ENCODE measurements around the gene TAGLN.

TAGLN gene

GRCh38 chr11:117217141-117218084, 18.2 kb downstream of the TAGLN start:
- Mint-ChIP-seq H3K9me3 (no peaks in the 10 kb centered on the region), H3K27me3 (no peaks in the 10 kb centered on the region), H3K36me3 (ENCODE audit: insufficient read depth) (peaks cover 81% of the 10 kb centered on the region), H3K4me3 (no peak overlapping the region), H3K27ac (ENCODE audit: low read depth) (no peak overlapping the region), H3K4me1 (peaks cover 36% of the 10 kb centered on the region)
- ATAC-seq (replicated peaks; ENCODE audit: extremely low read depth, poor library complexity, severe bottlenecking), result no peak
- DNase-seq (ENCODE audit: low spot score in 2 of 2), result no peak

- H3K9me3 Mint-ChIP-seq, result no peaks in the 10 kb centered on the region
- H3K4me1 Mint-ChIP-seq, result peaks cover 37% of the 10 kb centered on the region
- DNase-seq (ENCODE audit: low spot score in 2 of 2), result no peak
- ATAC-seq (replicated peaks; ENCODE audit: extremely low read depth, poor library complexity, severe bottlenecking), result no peak
- no peak overlapping the region for H3K4me3 Mint-ChIP-seq
- peak overlapping the region; percentile 44 for H3K27ac Mint-ChIP-seq (ENCODE audit: low read depth)
- H3K36me3 Mint-ChIP-seq (ENCODE audit: insufficient read depth), result peaks cover 78% of the 10 kb centered on the region
- H3K27me3 Mint-ChIP-seq, result no peaks in the 10 kb centered on the region
Observed at GRCh38 chr11:117218133-117218915, 19.2 kb downstream of the TAGLN start.

- ATAC-seq (replicated peaks; ENCODE audit: extremely low read depth, poor library complexity, severe bottlenecking) (no peak), DNase-seq (ENCODE audit: low spot score in 2 of 2) (no peak)
- no peaks in the 10 kb centered on the region for H3K27me3 Mint-ChIP-seq
- no peak overlapping the region for H3K4me3 Mint-ChIP-seq
- H3K27ac Mint-ChIP-seq (ENCODE audit: low read depth), result peak overlapping the region; percentile 48
- H3K36me3 Mint-ChIP-seq (ENCODE audit: insufficient read depth), result peaks cover 72% of the 10 kb centered on the region
- peaks cover 37% of the 10 kb centered on the region for H3K4me1 Mint-ChIP-seq
- no peaks in the 10 kb centered on the region for H3K9me3 Mint-ChIP-seq
Observed at GRCh38 chr11:117219001-117219400, 19.8 kb downstream of the TAGLN start.

- no peaks in the 10 kb centered on the region for H3K9me3 Mint-ChIP-seq
- H3K36me3 Mint-ChIP-seq (ENCODE audit: insufficient read depth), result peaks cover 71% of the 10 kb centered on the region
- H3K4me3 Mint-ChIP-seq, result no peak overlapping the region
- no peak for DNase-seq (ENCODE audit: low spot score in 2 of 2)
- H3K27ac Mint-ChIP-seq (ENCODE audit: low read depth), result peak overlapping the region; percentile 48
- H3K4me1 Mint-ChIP-seq, result peaks cover 37% of the 10 kb centered on the region
- H3K27me3 Mint-ChIP-seq, result no peaks in the 10 kb centered on the region
- no peak for ATAC-seq (replicated peaks; ENCODE audit: extremely low read depth, poor library complexity, severe bottlenecking)
Observed at GRCh38 chr11:117219455-117219854, 20.3 kb downstream of the TAGLN start.

GRCh38 chr11:117219995-117220394, 20.8 kb downstream of the TAGLN start:
- H3K4me3 Mint-ChIP-seq, result no peak overlapping the region
- H3K27me3 Mint-ChIP-seq, result no peaks in the 10 kb centered on the region
- H3K27ac Mint-ChIP-seq (ENCODE audit: low read depth), result no peak overlapping the region
- ATAC-seq (replicated peaks; ENCODE audit: extremely low read depth, poor library complexity, severe bottlenecking) (no peak), DNase-seq (ENCODE audit: low spot score in 2 of 2) (no peak)
- peaks cover 67% of the 10 kb centered on the region for H3K36me3 Mint-ChIP-seq (ENCODE audit: insufficient read depth)
- H3K4me1 Mint-ChIP-seq, result peaks cover 33% of the 10 kb centered on the region
- no peaks in the 10 kb centered on the region for H3K9me3 Mint-ChIP-seq

GRCh38 chr11:117220568-117220967, 21.4 kb downstream of the TAGLN start:
- H3K4me1 Mint-ChIP-seq, result peaks cover 38% of the 10 kb centered on the region
- ATAC-seq (replicated peaks; ENCODE audit: extremely low read depth, poor library complexity, severe bottlenecking), result no peak
- H3K36me3 Mint-ChIP-seq (ENCODE audit: insufficient read depth), result peaks cover 67% of the 10 kb centered on the region
- no peaks in the 10 kb centered on the region for H3K9me3 Mint-ChIP-seq
- H3K27ac Mint-ChIP-seq (ENCODE audit: low read depth), result no peak overlapping the region
- H3K27me3 Mint-ChIP-seq, result no peaks in the 10 kb centered on the region
- DNase-seq (ENCODE audit: low spot score in 2 of 2), result no peak
- H3K4me3 Mint-ChIP-seq, result no peak overlapping the region

- Mint-ChIP-seq H3K4me3 (no peak overlapping the region), H3K27ac (ENCODE audit: low read depth) (no peak overlapping the region), H3K9me3 (no peaks in the 10 kb centered on the region), H3K4me1 (peaks cover 39% of the 10 kb centered on the region), H3K36me3 (ENCODE audit: insufficient read depth) (peaks cover 64% of the 10 kb centered on the region), H3K27me3 (no peaks in the 10 kb centered on the region)
- DNase-seq (ENCODE audit: low spot score in 2 of 2), result no peak
- ATAC-seq (replicated peaks; ENCODE audit: extremely low read depth, poor library complexity, severe bottlenecking), result no peak
Observed at GRCh38 chr11:117220999-117221774, 22.0 kb downstream of the TAGLN start.

GRCh38 chr11:117221775-117222517, 22.8 kb downstream of the TAGLN start:
- Mint-ChIP-seq H3K9me3 (no peaks in the 10 kb centered on the region), H3K27ac (ENCODE audit: low read depth) (no peak overlapping the region), H3K4me3 (no peak overlapping the region), H3K4me1 (peaks cover 46% of the 10 kb centered on the region), H3K27me3 (no peaks in the 10 kb centered on the region), H3K36me3 (ENCODE audit: insufficient read depth) (peaks cover 64% of the 10 kb centered on the region)
- no peak for DNase-seq (ENCODE audit: low spot score in 2 of 2)
- no peak for ATAC-seq (replicated peaks; ENCODE audit: extremely low read depth, poor library complexity, severe bottlenecking)

GRCh38 chr11:117222991-117223740, 24.0 kb downstream of the TAGLN start:
- H3K27ac Mint-ChIP-seq (ENCODE audit: low read depth), result no peak overlapping the region

GRCh38 chr11:117223741-117224689, 24.8 kb downstream of the TAGLN start:
- Mint-ChIP-seq H3K9me3 (no peaks in the 10 kb centered on the region), H3K4me1 (peaks cover 48% of the 10 kb centered on the region), H3K4me3 (no peak overlapping the region), H3K27me3 (no peaks in the 10 kb centered on the region), H3K27ac (ENCODE audit: low read depth) (no peak overlapping the region), H3K36me3 (ENCODE audit: insufficient read depth) (peaks cover 66% of the 10 kb centered on the region)
- no peak for ATAC-seq (replicated peaks; ENCODE audit: extremely low read depth, poor library complexity, severe bottlenecking)
- no peak for DNase-seq (ENCODE audit: low spot score in 2 of 2)

More at GRCh38 chr11:117222991-117223740, 24.0 kb downstream of the TAGLN start:
- ATAC-seq (replicated peaks; ENCODE audit: extremely low read depth, poor library complexity, severe bottlenecking), result no peak
- Mint-ChIP-seq H3K4me1 (peaks cover 42% of the 10 kb centered on the region), H3K9me3 (no peaks in the 10 kb centered on the region), H3K4me3 (no peak overlapping the region), H3K27me3 (no peaks in the 10 kb centered on the region), H3K36me3 (ENCODE audit: insufficient read depth) (peaks cover 64% of the 10 kb centered on the region)
- no peak for DNase-seq (ENCODE audit: low spot score in 2 of 2)

Measured in central memory CD8-positive, alpha-beta T cell (primary cell).